ENCODE results near the gene JAK1.

JAK1 gene

GRCh38 chr1:64845831-64846425, 120.4 kb downstream of the JAK1 start:
- H3K4me3 ChIP-seq (replicated peaks; ENCODE audit: low read depth, low read length), result no peak overlapping the region
- DNase-seq (ENCODE audit: low read depth), result no peak
- TF ChIP-seq, protein P1, sequence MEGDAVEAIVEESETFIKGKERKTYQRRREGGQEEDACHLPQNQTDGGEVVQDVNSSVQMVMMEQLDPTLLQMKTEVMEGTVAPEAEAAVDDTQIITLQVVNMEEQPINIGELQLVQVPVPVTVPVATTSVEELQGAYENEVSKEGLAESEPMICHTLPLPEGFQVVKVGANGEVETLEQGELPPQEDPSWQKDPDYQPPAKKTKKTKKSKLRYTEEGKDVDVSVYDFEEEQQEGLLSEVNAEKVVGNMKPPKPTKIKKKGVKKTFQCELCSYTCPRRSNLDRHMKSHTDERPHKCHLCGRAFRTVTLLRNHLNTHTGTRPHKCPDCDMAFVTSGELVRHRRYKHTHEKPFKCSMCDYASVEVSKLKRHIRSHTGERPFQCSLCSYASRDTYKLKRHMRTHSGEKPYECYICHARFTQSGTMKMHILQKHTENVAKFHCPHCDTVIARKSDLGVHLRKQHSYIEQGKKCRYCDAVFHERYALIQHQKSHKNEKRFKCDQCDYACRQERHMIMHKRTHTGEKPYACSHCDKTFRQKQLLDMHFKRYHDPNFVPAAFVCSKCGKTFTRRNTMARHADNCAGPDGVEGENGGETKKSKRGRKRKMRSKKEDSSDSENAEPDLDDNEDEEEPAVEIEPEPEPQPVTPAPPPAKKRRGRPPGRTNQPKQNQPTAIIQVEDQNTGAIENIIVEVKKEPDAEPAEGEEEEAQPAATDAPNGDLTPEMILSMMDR (IDR thresholded peaks at IDR 0.05; ENCODE audit: low read length, missing control alignments), result no peak

- DNase-seq (ENCODE audit: low read depth), result no peak
- TF ChIP-seq, protein P1 (IDR thresholded peaks at IDR 0.05; ENCODE audit: low read length, missing control alignments), result no peak
- H3K4me3 ChIP-seq (replicated peaks; ENCODE audit: low read depth, low read length), result no peak overlapping the region
These were observed 121.7 kb downstream of the JAK1 start for GRCh38 chr1:64844609-64845008.

- DNase-seq (ENCODE audit: low read depth), result no peak
- TF ChIP-seq, protein P1 (IDR thresholded peaks at IDR 0.05; ENCODE audit: low read length, missing control alignments), result no peak
These were observed 122.2 kb downstream of the JAK1 start for GRCh38 chr1:64844175-64844574.

DNA sequence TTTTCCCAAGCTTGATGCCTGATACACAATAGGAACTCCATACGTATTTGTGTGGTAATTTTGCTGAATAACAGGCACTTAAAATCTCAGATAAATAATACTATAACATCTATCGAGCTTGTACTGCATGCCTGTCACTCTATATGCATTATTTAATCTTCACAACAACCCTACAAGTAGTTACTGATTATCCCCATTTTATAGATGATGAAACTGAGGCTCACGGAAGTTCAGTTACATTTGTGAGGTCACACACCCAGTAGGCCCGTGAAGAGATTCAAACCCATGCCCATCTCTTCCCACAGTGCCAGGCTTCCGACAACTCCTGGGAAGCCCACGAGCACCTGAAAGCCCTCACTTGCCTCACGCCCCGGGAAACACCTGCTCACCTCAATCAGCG, 122.7 kb downstream of the JAK1 start:
- no peak for DNase-seq (ENCODE audit: low read depth)
- TF ChIP-seq, protein P1 (IDR thresholded peaks at IDR 0.05; ENCODE audit: low read length, missing control alignments), result no peak
- no peak overlapping the region for H3K4me3 ChIP-seq (replicated peaks; ENCODE audit: low read depth, low read length)

More at GRCh38 chr1:64844175-64844574, 122.2 kb downstream of the JAK1 start:
- no peak overlapping the region for H3K4me3 ChIP-seq (replicated peaks; ENCODE audit: low read depth, low read length)

GRCh38 chr1:64842224-64842623, 124.1 kb downstream of the JAK1 start:
- DNase-seq (ENCODE audit: low read depth), result no peak
- TF ChIP-seq, protein P1 (IDR thresholded peaks at IDR 0.05; ENCODE audit: low read length, missing control alignments), result no peak
- no peak overlapping the region for H3K4me3 ChIP-seq (replicated peaks; ENCODE audit: low read depth, low read length)

GRCh38 chr1:64841330-64842065, 124.9 kb downstream of the JAK1 start:
- no peak overlapping the region for H3K4me3 ChIP-seq (replicated peaks; ENCODE audit: low read depth, low read length)
- peak; percentile 49 for DNase-seq (ENCODE audit: low read depth)
- TF ChIP-seq, protein P1 (IDR thresholded peaks at IDR 0.05; ENCODE audit: low read length, missing control alignments), result no peak

Measured in fibroblast of pulmonary artery (primary cell).